ENCODE measurements around the gene CDT1.
"Not testable (repeated sequence)": the region's sequence is repeated elsewhere in the genome, so short reads cannot be mapped to it uniquely, and the experiment has no call there.

GRCh38 chr16:88771781-88772180 lies 31.8 kb upstream of the CDT1 start:
- not testable (repeated sequence) for TF ChIP-seq POLR2AphosphoS5 (IDR thresholded peaks at IDR 0.05; ENCODE audit: borderline replicate concordance, low read depth, low read length); EZH2 (IDR thresholded peaks at IDR 0.05)
